LNCaP clone FGC (cell line): ENCODE results near the gene CCL8.
"Not testable (repeated sequence)": the region's sequence is repeated elsewhere in the genome, so short reads cannot be mapped to it uniquely, and the experiment has no call there.

Experiments
- DNase-seq: peaks from one replicate; pipeline ENCODE4 v3.0.0-alpha.2; 2011; ENCODE audit warnings: low read depth
- H3K4me3 ChIP-seq: 2 replicates; pipeline ENCODE4 v1.5.1; 2011; ENCODE audit warnings: mild to moderate bottlenecking, low read depth, low read length, control low read depth
- TF ChIP-seq, protein P1 (sequence below): IDR thresholded peaks from 2 replicates; pipeline ENCODE4 v1.5.1; 2012; ENCODE audit warnings: mild to moderate bottlenecking; ENCODE audit not compliant: control insufficient read depth, insufficient read depth; ENCODE audit errors: extremely low read depth

The CCL8 gene

DNA sequence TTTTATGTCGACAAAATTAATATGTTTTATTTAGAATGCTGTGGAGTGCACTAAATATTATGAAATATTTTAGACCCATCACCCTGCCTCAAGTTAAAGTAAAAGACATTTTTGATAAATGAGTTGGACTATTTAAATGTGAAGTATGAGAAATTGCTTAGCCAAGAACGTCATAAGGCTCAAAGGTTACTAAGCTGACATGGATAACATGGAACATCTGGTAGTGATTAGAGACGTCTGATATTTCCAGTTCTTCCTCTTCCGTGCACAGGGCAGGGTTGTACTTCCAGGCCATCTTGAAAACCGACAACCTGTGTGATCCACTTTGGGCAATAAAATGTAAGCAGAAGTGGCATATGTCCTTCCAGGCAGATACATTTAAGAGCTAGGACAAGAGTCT lies 7.2 kb upstream of the CCL8 start:
- TF ChIP-seq, protein P1, sequence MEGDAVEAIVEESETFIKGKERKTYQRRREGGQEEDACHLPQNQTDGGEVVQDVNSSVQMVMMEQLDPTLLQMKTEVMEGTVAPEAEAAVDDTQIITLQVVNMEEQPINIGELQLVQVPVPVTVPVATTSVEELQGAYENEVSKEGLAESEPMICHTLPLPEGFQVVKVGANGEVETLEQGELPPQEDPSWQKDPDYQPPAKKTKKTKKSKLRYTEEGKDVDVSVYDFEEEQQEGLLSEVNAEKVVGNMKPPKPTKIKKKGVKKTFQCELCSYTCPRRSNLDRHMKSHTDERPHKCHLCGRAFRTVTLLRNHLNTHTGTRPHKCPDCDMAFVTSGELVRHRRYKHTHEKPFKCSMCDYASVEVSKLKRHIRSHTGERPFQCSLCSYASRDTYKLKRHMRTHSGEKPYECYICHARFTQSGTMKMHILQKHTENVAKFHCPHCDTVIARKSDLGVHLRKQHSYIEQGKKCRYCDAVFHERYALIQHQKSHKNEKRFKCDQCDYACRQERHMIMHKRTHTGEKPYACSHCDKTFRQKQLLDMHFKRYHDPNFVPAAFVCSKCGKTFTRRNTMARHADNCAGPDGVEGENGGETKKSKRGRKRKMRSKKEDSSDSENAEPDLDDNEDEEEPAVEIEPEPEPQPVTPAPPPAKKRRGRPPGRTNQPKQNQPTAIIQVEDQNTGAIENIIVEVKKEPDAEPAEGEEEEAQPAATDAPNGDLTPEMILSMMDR: no peak
- no peak for DNase-seq
- H3K4me3 ChIP-seq: no peak overlapping the region

DNA sequence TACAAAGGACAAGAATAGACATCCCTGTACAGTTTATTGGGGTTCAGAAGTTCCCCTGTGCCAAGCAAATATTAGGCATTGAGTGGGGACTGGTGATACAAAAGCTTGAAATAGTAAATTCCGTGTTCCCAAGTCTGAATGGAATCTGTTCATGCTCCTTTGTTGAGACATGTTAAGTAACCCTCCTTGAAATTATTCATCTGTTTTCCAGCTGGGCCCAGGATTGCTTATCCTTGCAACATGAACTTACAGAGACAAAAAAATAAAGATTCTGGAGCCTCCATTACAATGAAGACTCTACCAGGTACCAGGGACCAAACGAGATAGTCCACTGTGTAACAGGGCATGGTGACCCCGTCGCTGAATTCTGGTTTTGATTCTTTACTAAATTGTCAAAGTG lies 6.1 kb upstream of the CCL8 start:
- DNase-seq: no peak
- H3K4me3 ChIP-seq: no peak overlapping the region
- TF ChIP-seq, protein P1: no peak

DNA sequence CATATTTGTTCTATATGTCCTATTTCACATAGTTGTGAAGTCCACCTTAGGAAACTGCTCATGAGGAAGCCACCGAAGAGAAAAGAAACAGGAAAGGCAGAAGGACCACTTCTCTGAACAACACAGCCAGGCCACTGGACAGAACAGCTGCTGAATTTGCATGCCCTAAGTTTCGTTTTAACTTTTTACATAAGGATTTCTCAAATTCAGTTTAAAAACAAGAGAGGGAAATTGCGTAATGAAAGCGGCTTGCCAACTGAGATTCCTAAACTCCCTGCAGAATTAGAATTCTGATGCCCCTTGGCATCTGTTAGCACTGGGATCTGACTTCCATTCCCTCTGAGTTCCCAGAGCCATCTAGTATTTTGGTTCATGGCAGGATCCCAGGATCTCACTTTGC lies 5.0 kb upstream of the CCL8 start:
- TF ChIP-seq, protein P1: no peak
- no peak for DNase-seq
- no peak overlapping the region for H3K4me3 ChIP-seq

GRCh38 chr17:34318474-34318873 lies 761 bp upstream of the CCL8 start:
- TF ChIP-seq, protein P1: no peak
- H3K4me3 ChIP-seq: no peak overlapping the region
- no peak for DNase-seq

- H3K4me3 ChIP-seq: no peak overlapping the region
- TF ChIP-seq, protein P1: no peak
- DNase-seq: no peak
Observed at GRCh38 chr17:34321964-34322363, 2.7 kb downstream of the CCL8 start.

- not testable (repeated sequence) for DNase-seq, H3K4me3 ChIP-seq
Observed at GRCh38 chr17:34327580-34327979, 8.3 kb downstream of the CCL8 start.

GRCh38 chr17:34337701-34338100 lies 18.5 kb downstream of the CCL8 start:
- H3K4me3 ChIP-seq: no peak overlapping the region
- no peak for DNase-seq
- TF ChIP-seq, protein P1: no peak

DNA sequence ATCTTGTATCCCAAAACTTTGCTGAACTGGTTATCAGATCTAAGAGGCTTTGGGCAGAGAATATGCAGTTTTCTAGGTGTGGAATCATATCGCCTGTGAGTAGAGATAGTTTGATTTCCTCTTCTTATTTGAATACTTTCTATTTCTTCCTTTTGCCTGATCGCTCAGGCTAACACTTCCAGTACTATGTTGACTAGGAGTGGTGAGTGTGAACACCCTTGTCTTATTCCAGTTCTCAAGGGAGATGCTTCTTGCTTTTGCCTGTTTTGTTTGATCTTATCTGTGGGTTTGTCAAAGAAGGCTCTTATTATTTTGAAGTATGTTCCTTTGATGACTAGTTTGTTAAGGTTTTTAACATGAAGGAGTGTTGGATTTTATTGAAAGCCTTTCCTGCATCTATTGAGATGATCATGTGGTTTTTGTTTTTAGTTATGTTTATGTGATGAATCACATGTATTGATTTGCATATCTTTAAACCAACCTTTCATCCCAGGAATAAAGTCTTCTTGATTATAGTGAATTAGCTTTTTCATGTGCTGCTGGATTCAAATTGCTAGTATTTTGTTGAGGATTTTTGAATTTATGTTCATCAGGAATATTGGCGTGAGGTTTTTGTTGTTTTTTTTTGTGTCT lies 20.0 kb downstream of the CCL8 start:
- TF ChIP-seq, protein P1: no peak
- DNase-seq: no peak
- H3K4me3 ChIP-seq: no peak overlapping the region
